Measurements from ENCODE around the gene SLX1B. TPM values are rescaled to one million over a fixed set of nuclear protein-coding genes. Genes with fewer than 3 reads are reported as not detected.
A peak's percentile ranks its signal among the peaks of the same experiment; 100 is the strongest.
"Not testable (repeated sequence)": the region's sequence is repeated elsewhere in the genome, so short reads cannot be mapped to it uniquely, and the experiment has no call there.

Gene SLX1B
- 10 to 100 TPM; 17.3 to 29.4 (median 23.0) TPM for total RNA-seq (2021; fragmentation: NEBNext Ultra II Directional; extraction: Animal tissue kit (Norgen Biotek cat#: 25700))
- long read RNA-seq, transcript SLX1B-201 (6 exons, 1,165 nt), result major isoform, 30 of 35 reads
- long read RNA-seq, partial matches to known transcripts, result 0 of 35 reads
- long read RNA-seq, other reads (novel, unspliced or antisense), result 2 of 35 reads

GRCh38 chr16:29454269-29454668 is at the start of gene SLX1B, which contains the start of gene BOLA2:
TSS of gene SLX1B (plus strand) at chr16:29454533.
TSS of gene BOLA2 (minus strand) at chr16:29454351. CDS start at chr16:29454253, 98 bp downstream.
- H3K36me3 Mint-ChIP-seq (ENCODE audit: low read depth); DNase-seq; H3K27me3 Mint-ChIP-seq (ENCODE audit: insufficient read depth); H3K27ac Mint-ChIP-seq; H3K4me1 Mint-ChIP-seq (ENCODE audit: low read depth); H3K4me3 Mint-ChIP-seq; H3K9me3 Mint-ChIP-seq: not testable (repeated sequence)

GRCh38 chr16:29405249-29405648 is 49.1 kb upstream of the SLX1B start:
- not testable (repeated sequence) for H3K4me3 Mint-ChIP-seq; H3K4me1 Mint-ChIP-seq (ENCODE audit: low read depth); H3K27me3 Mint-ChIP-seq (ENCODE audit: insufficient read depth); H3K9me3 Mint-ChIP-seq; H3K36me3 Mint-ChIP-seq (ENCODE audit: low read depth); H3K27ac Mint-ChIP-seq
- peak; percentile 7 for DNase-seq

GRCh38 chr16:29423587-29423986 is 30.7 kb upstream of the SLX1B start:
- H3K9me3 Mint-ChIP-seq; H3K4me1 Mint-ChIP-seq (ENCODE audit: low read depth); H3K27ac Mint-ChIP-seq; H3K36me3 Mint-ChIP-seq (ENCODE audit: low read depth); H3K4me3 Mint-ChIP-seq; DNase-seq; H3K27me3 Mint-ChIP-seq (ENCODE audit: insufficient read depth): not testable (repeated sequence)

- not testable (repeated sequence) for H3K27ac Mint-ChIP-seq; H3K36me3 Mint-ChIP-seq (ENCODE audit: low read depth); H3K9me3 Mint-ChIP-seq; DNase-seq; H3K27me3 Mint-ChIP-seq (ENCODE audit: insufficient read depth); H3K4me3 Mint-ChIP-seq
- H3K4me1 Mint-ChIP-seq (ENCODE audit: low read depth), result peaks cover 11% of the 10 kb centered on the region
Observed at GRCh38 chr16:29425390-29425789, 28.9 kb upstream of the SLX1B start.

- H3K27me3 Mint-ChIP-seq (ENCODE audit: insufficient read depth); H3K36me3 Mint-ChIP-seq (ENCODE audit: low read depth); H3K27ac Mint-ChIP-seq; H3K4me1 Mint-ChIP-seq (ENCODE audit: low read depth); H3K4me3 Mint-ChIP-seq; H3K9me3 Mint-ChIP-seq; DNase-seq: not testable (repeated sequence)
Observed at GRCh38 chr16:29453754-29454153, 579 bp upstream of the SLX1B start.

- H3K27me3 Mint-ChIP-seq (ENCODE audit: insufficient read depth); H3K36me3 Mint-ChIP-seq (ENCODE audit: low read depth); H3K27ac Mint-ChIP-seq; H3K4me1 Mint-ChIP-seq (ENCODE audit: low read depth); H3K9me3 Mint-ChIP-seq; DNase-seq; H3K4me3 Mint-ChIP-seq: not testable (repeated sequence)
Observed at GRCh38 chr16:29454828-29455227, 495 bp downstream of the SLX1B start.

- not testable (repeated sequence) for H3K36me3 Mint-ChIP-seq (ENCODE audit: low read depth); H3K4me1 Mint-ChIP-seq (ENCODE audit: low read depth); H3K27ac Mint-ChIP-seq; H3K9me3 Mint-ChIP-seq; H3K27me3 Mint-ChIP-seq (ENCODE audit: insufficient read depth); H3K4me3 Mint-ChIP-seq; DNase-seq
Observed at GRCh38 chr16:29457660-29458059, 3.3 kb downstream of the SLX1B start.

GRCh38 chr16:29459706-29460646 is 5.6 kb downstream of the SLX1B start, which contains the start of gene SULT1A4:
TSS of gene SULT1A4 (plus strand) at chr16:29459913. CDS start at chr16:29461386, 1,473 bp downstream.
- not testable (repeated sequence) for H3K9me3 Mint-ChIP-seq; H3K36me3 Mint-ChIP-seq (ENCODE audit: low read depth); H3K4me3 Mint-ChIP-seq; H3K27me3 Mint-ChIP-seq (ENCODE audit: insufficient read depth); H3K27ac Mint-ChIP-seq; DNase-seq; H3K4me1 Mint-ChIP-seq (ENCODE audit: low read depth)

- not testable (repeated sequence) for DNase-seq; H3K9me3 Mint-ChIP-seq; H3K27ac Mint-ChIP-seq; H3K27me3 Mint-ChIP-seq (ENCODE audit: insufficient read depth); H3K36me3 Mint-ChIP-seq (ENCODE audit: low read depth); H3K4me3 Mint-ChIP-seq; H3K4me1 Mint-ChIP-seq (ENCODE audit: low read depth)
Observed at GRCh38 chr16:29460647-29461030, 6.3 kb downstream of the SLX1B start.

- H3K4me1 Mint-ChIP-seq (ENCODE audit: low read depth); H3K27me3 Mint-ChIP-seq (ENCODE audit: insufficient read depth); H3K27ac Mint-ChIP-seq; H3K36me3 Mint-ChIP-seq (ENCODE audit: low read depth); H3K9me3 Mint-ChIP-seq; H3K4me3 Mint-ChIP-seq; DNase-seq: not testable (repeated sequence)
Observed at GRCh38 chr16:29465985-29466824, 11.9 kb downstream of the SLX1B start.

- not testable (repeated sequence) for H3K27ac Mint-ChIP-seq; H3K4me1 Mint-ChIP-seq (ENCODE audit: low read depth); H3K9me3 Mint-ChIP-seq; H3K4me3 Mint-ChIP-seq; H3K27me3 Mint-ChIP-seq (ENCODE audit: insufficient read depth); DNase-seq; H3K36me3 Mint-ChIP-seq (ENCODE audit: low read depth)
Observed at GRCh38 chr16:29466904-29467303, 12.6 kb downstream of the SLX1B start.

- H3K9me3 Mint-ChIP-seq; H3K4me1 Mint-ChIP-seq (ENCODE audit: low read depth); H3K27ac Mint-ChIP-seq; DNase-seq; H3K27me3 Mint-ChIP-seq (ENCODE audit: insufficient read depth); H3K36me3 Mint-ChIP-seq (ENCODE audit: low read depth); H3K4me3 Mint-ChIP-seq: not testable (repeated sequence)
Observed at GRCh38 chr16:29467654-29468366, 13.5 kb downstream of the SLX1B start.

- H3K9me3 Mint-ChIP-seq, result not testable (repeated sequence)
Observed at GRCh38 chr16:29469660-29470059, 15.3 kb downstream of the SLX1B start.

More at GRCh38 chr16:29469660-29470059, 15.3 kb downstream of the SLX1B start:
- H3K27me3 Mint-ChIP-seq (ENCODE audit: insufficient read depth); H3K27ac Mint-ChIP-seq; H3K4me1 Mint-ChIP-seq (ENCODE audit: low read depth); H3K36me3 Mint-ChIP-seq (ENCODE audit: low read depth); H3K4me3 Mint-ChIP-seq: not testable (repeated sequence)
- peak; percentile 8 for DNase-seq
